ENCODE measurements around the gene C3orf80.

DNA sequence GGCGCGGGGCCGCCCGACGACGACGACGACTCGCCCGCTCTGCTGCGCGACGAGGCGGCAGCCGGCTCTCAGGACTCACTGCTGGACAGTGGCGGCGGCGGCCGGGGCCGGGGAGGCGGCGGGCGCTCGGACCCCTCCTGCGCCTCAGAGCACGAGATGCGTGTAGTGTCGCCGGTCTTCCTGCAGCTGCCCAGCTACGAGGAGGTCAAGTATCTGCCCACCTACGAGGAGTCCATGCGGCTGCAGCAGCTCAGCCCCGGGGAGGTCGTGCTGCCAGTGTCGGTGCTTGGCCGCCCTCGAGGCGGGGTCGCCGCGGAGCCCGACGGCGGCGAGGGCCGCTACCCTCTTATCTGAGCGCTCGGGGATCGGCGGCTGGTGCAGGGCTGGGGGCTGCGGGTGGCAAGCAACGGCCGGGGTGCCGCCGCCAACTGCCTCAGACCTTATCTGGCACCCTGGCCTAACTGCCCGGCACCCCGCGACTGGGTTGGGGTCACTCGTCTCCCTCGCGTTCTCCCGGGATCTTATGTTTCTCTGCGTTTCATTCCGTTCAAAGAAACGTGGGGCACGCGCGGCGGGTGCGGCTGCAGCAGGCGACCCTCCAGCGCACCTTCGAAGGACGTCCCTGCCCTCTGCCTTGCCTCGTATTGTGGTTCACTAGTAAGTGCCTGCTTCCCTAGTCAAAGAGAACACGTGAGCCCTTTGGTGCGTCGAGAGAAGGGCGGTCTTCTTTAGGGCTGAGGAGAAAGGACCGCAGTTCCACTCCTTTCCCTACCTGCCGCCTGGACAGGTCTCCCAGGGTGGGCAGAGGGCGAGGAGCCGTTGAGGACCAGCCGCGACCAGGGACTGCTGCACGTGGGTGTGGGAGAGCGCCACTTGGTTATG, 1.0 kb downstream of the C3orf80 start:
- TF ChIP-seq EZH2phosphoT487 (IDR thresholded peaks at IDR 0.05) (peak; percentile 86), EZH2 (IDR thresholded peaks at IDR 0.05) (peak; percentile 88)
- TF ChIP-seq, protein P1, sequence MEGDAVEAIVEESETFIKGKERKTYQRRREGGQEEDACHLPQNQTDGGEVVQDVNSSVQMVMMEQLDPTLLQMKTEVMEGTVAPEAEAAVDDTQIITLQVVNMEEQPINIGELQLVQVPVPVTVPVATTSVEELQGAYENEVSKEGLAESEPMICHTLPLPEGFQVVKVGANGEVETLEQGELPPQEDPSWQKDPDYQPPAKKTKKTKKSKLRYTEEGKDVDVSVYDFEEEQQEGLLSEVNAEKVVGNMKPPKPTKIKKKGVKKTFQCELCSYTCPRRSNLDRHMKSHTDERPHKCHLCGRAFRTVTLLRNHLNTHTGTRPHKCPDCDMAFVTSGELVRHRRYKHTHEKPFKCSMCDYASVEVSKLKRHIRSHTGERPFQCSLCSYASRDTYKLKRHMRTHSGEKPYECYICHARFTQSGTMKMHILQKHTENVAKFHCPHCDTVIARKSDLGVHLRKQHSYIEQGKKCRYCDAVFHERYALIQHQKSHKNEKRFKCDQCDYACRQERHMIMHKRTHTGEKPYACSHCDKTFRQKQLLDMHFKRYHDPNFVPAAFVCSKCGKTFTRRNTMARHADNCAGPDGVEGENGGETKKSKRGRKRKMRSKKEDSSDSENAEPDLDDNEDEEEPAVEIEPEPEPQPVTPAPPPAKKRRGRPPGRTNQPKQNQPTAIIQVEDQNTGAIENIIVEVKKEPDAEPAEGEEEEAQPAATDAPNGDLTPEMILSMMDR (IDR thresholded peaks at IDR 0.05) = no peak

Data from neural progenitor cell (in vitro differentiated cells).